Middle frontal gyrus (tissue), 1 donor: ENCODE measurements around the gene HMGN1.
"Not testable (repeated sequence)": the region's sequence is repeated elsewhere in the genome, so short reads cannot be mapped to it uniquely, and the experiment has no call there.

Source experiments
- DNase-seq: peaks from one replicate; pipeline ENCODE4 v3.0.0-alpha.2; 2015; ENCODE audit warnings: low spot score; ENCODE audit errors: extremely low spot score

HMGN1 gene

GRCh38 chr21:39348355-39349210 lies at the start of gene HMGN1:
TSS of gene HMGN1 (minus strand) at chr21:39349088. CDS start at chr21:39348917, 171 bp downstream.
- peak; percentile 72 for DNase-seq

GRCh38 chr21:39397646-39398385 lies 48.9 kb upstream of the HMGN1 start:
- DNase-seq = no peak

GRCh38 chr21:39392981-39393380 lies 44.1 kb upstream of the HMGN1 start:
- DNase-seq = no peak

GRCh38 chr21:39390212-39390765 lies 41.4 kb upstream of the HMGN1 start:
- no peak for DNase-seq

- DNase-seq = no peak
These were observed 39.9 kb upstream of the HMGN1 start for GRCh38 chr21:39388811-39389155.

- DNase-seq = peak; percentile 65
These were observed 39.3 kb upstream of the HMGN1 start for GRCh38 chr21:39388038-39388810.

GRCh38 chr21:39387461-39388037 lies 38.7 kb upstream of the HMGN1 start:
- DNase-seq = peak; percentile 81

- DNase-seq = no peak
These were observed 38.0 kb upstream of the HMGN1 start for GRCh38 chr21:39386899-39387298.

- no peak for DNase-seq
These were observed 37.3 kb upstream of the HMGN1 start for GRCh38 chr21:39386194-39386593.

- DNase-seq = peak; percentile 80
These were observed 36.6 kb upstream of the HMGN1 start for GRCh38 chr21:39385299-39386145.

- no peak for DNase-seq
These were observed 35.9 kb upstream of the HMGN1 start for GRCh38 chr21:39384674-39385298.

- DNase-seq = not testable (repeated sequence)
These were observed 33.2 kb upstream of the HMGN1 start for GRCh38 chr21:39382096-39382495.

GRCh38 chr21:39381009-39381408 lies 32.1 kb upstream of the HMGN1 start:
- DNase-seq = no peak

- DNase-seq = peak; percentile 86
These were observed 31.4 kb upstream of the HMGN1 start for GRCh38 chr21:39379986-39380891.

- no peak for DNase-seq
These were observed 28.7 kb upstream of the HMGN1 start for GRCh38 chr21:39377444-39378050.

GRCh38 chr21:39375446-39375845 lies 26.6 kb upstream of the HMGN1 start:
- DNase-seq = no peak

GRCh38 chr21:39374046-39374445 lies 25.2 kb upstream of the HMGN1 start:
- DNase-seq = no peak

GRCh38 chr21:39373634-39374033 lies 24.7 kb upstream of the HMGN1 start:
- no peak for DNase-seq
